A549 (cell line): ENCODE data around the gene CERS5. TPM values are rescaled to one million over a fixed set of nuclear protein-coding genes. Genes with fewer than 3 reads are reported as not detected.

ENCODE experiments used
- ATAC-seq, 2 experiments: fragments of 200-7000 bp in 1 of 2; fragments of >200 bp in 1 of 2; cut with Nextera tagmentation in 1 of 2; cut with Tn5 transposase in 1 of 2; 3 replicates each; pipeline versions ENCODE4 v1.8.0 to v1.9.1; 2018 to 2020; ENCODE audit warnings: mild to moderate bottlenecking in 1 of 2, moderate library complexity in 1 of 2
- CTCF ChIA-PET: fragments of 300-600 bp; sonication (Branson Sonifier 250); formaldehyde crosslinking; extraction: SDS; loops from one replicate; lab custom pipeline; 2021; ENCODE audit warnings: antibody characterized with exemption, inconsistent platforms; lab: Yijun Ruan, JAX
- POLR2A ChIA-PET: fragments of 350-600 bp; formaldehyde crosslinking; extraction: SDS; loops from one replicate; lab custom pipeline; 2021; ENCODE audit warnings: antibody characterized with exemption, inconsistent platforms; lab: Yijun Ruan, JAX
- DNase-seq, 2 experiments: peaks; one replicate each; pipeline versions ENCODE4 v3.0.0 to v3.0.0-alpha.2; 2011 to 2016; ENCODE audit warnings: low read depth in 1 of 2, low spot score in 1 of 2
- FAIRE-seq: peaks from 2 replicates; lab custom pipeline; 2011; peaks lifted over from hg19 to GRCh38; lab: Jason Lieb, UNC
- H3K27ac ChIP-seq, 2 experiments: fragments of >200 bp; sonication (Bioruptor Twin); formaldehyde crosslinking; 3 replicates each; pipeline ENCODE4 v1.5.1; 2016 to 2017
- H3K4me1 ChIP-seq: fragments of >200 bp; sonication (Bioruptor Twin); formaldehyde crosslinking; 3 replicates; pipeline ENCODE4 v1.6.1; 2016
- H3K4me2 ChIP-seq: fragments of >200 bp; sonication (Bioruptor Twin); formaldehyde crosslinking; 3 replicates; pipeline ENCODE4 v1.6.1; 2016
- H3K4me3 ChIP-seq: fragments of >200 bp; sonication (Bioruptor Twin); formaldehyde crosslinking; 3 replicates; pipeline ENCODE4 v1.5.1; 2016
- H3K9me3 ChIP-seq: fragments of >200 bp; sonication (Bioruptor Twin); formaldehyde crosslinking; 3 replicates; pipeline ENCODE4 v1.6.1; 2016
- ATOH8 ChIP-seq: fragments of 250-450 bp; sonication (Bioruptor Pico); IDR thresholded peaks from 2 replicates; pipeline ENCODE4 v1.5.0; 2020; ENCODE audit warnings: low read depth, mild to moderate bottlenecking, moderate library complexity
- BCL3 ChIP-seq: fragments of >200 bp; sonication (Bioruptor Twin); formaldehyde crosslinking; IDR thresholded peaks from 3 replicates; pipeline ENCODE4 v1.6.1; 2016
- BHLHE40 ChIP-seq: IDR thresholded peaks from 2 replicates; pipeline ENCODE4 v1.6.1; 2012; ENCODE audit warnings: low read depth, low read length, inconsistent platforms
- CBX8 ChIP-seq: fragments of 200-600 bp; sonication (generic); IDR thresholded peaks from 2 replicates; pipeline ENCODE4 v1.6.1; 2016
- CHD2 ChIP-seq: fragments of 150-350 bp; IDR thresholded peaks from 2 replicates; pipeline ENCODE4 v1.6.1; 2014; ENCODE audit warnings: low read length; ENCODE audit not compliant: partially characterized antibody
- E2F6 ChIP-seq: IDR thresholded peaks from 2 replicates; pipeline ENCODE4 v1.6.1; 2012; ENCODE audit warnings: low read depth, borderline replicate concordance
- ELK1 ChIP-seq: fragments of 150-350 bp; IDR thresholded peaks from 2 replicates; pipeline ENCODE4 v1.6.1; 2014; ENCODE audit warnings: low read depth, mild to moderate bottlenecking, low read length
- EP300 ChIP-seq, 2 experiments: fragments of >200 bp; sonication (Bioruptor Twin); formaldehyde crosslinking; IDR thresholded peaks; 2 replicates in 1 of 2; 3 replicates in 1 of 2; pipeline ENCODE4 v1.6.1; 2016 to 2017
- ESRRA ChIP-seq: fragments of 150-350 bp; IDR thresholded peaks from 2 replicates; pipeline ENCODE4 v1.6.1; 2014; ENCODE audit warnings: mild to moderate bottlenecking, low read length, borderline replicate concordance
- FOSB ChIP-seq: fragments of 250-450 bp; sonication (Bioruptor Pico); IDR thresholded peaks from 2 replicates; pipeline ENCODE4 v1.5.0; 2020; ENCODE audit warnings: mild to moderate bottlenecking, moderate library complexity
- FOXS1 ChIP-seq: fragments of 250-450 bp; sonication (Bioruptor Pico); IDR thresholded peaks from 2 replicates; pipeline ENCODE4 v1.5.0; 2020; ENCODE audit warnings: mild to moderate bottlenecking, moderate library complexity
- GATA3 ChIP-seq: IDR thresholded peaks from 2 replicates; pipeline ENCODE4 v1.6.1; 2012; ENCODE audit warnings: borderline replicate concordance
- HDAC2 ChIP-seq: fragments of 200-600 bp; sonication (generic); IDR thresholded peaks from 2 replicates; pipeline ENCODE4 v1.6.1; 2016
- HEYL ChIP-seq: fragments of 250-450 bp; sonication (Bioruptor Pico); IDR thresholded peaks from 2 replicates; pipeline ENCODE4 v1.8.0; 2021; ENCODE audit warnings: mild to moderate bottlenecking, moderate library complexity
- HOXB5 ChIP-seq: fragments of 250-450 bp; sonication (Bioruptor Pico); IDR thresholded peaks from 2 replicates; pipeline ENCODE4 v1.5.0; 2020; ENCODE audit warnings: mild to moderate bottlenecking, moderate library complexity
- JUNB ChIP-seq: fragments of >200 bp; sonication (Bioruptor Twin); formaldehyde crosslinking; IDR thresholded peaks from 2 replicates; pipeline ENCODE4 v1.6.1; 2016
- MAFK ChIP-seq: fragments of 450-650 bp; IDR thresholded peaks from 2 replicates; pipeline ENCODE4 v1.6.1; 2014; ENCODE audit not compliant: partially characterized antibody
- MAX ChIP-seq: IDR thresholded peaks from 2 replicates; pipeline ENCODE4 v1.6.1; 2012
- MAZ ChIP-seq: fragments of 150-350 bp; IDR thresholded peaks from 2 replicates; pipeline ENCODE4 v1.6.1; 2014; ENCODE audit warnings: antibody characterized with exemption, low read depth, low read length, borderline replicate concordance
- MYC ChIP-seq: IDR thresholded peaks from 2 replicates; pipeline ENCODE4 v1.6.1; 2012; ENCODE audit warnings: mild to moderate bottlenecking, inconsistent platforms, low read length, improper control_type of control experiment, borderline replicate concordance
- NR3C1 ChIP-seq: fragments of >200 bp; sonication (Bioruptor Twin); formaldehyde crosslinking; IDR thresholded peaks from 3 replicates; pipeline ENCODE4 v1.6.1; 2017
- POLR2A ChIP-seq: IDR thresholded peaks from 2 replicates; pipeline ENCODE4 v1.6.1; 2012; ENCODE audit warnings: mild to moderate bottlenecking, low read length
- RFX5 ChIP-seq: fragments of 450-650 bp; IDR thresholded peaks from 2 replicates; pipeline ENCODE4 v1.7.1; 2014; ENCODE audit warnings: antibody characterized with exemption, mild to moderate bottlenecking, moderate library complexity
- SMC3 ChIP-seq: fragments of >200 bp; sonication (Bioruptor Twin); formaldehyde crosslinking; IDR thresholded peaks from 3 replicates; pipeline ENCODE4 v1.6.1; 2018; ENCODE audit warnings: inconsistent platforms
- SREBF2 ChIP-seq: fragments of 450-650 bp; IDR thresholded peaks from 2 replicates; pipeline ENCODE4 v1.6.1; 2014; ENCODE audit warnings: mild to moderate bottlenecking, moderate library complexity
- WGBS: methylation state at CpG from one replicate; pipeline ENCODE4 v1.1.6; 2017; ENCODE audit errors: missing lambda C conversion rate; 5-methylcytosine and 5-hydroxymethylcytosine counted together
- polyA plus RNA-seq, 4 experiments: library from polyadenylated mRNA; depleted of rRNA in 3 of 4; stranded (reverse); fragments of >200 nt; fragmentation: RNase III in 1 of 4; extraction: RNeasy Plus Mini Kit Qiagen cat#74134 plus additional on column Dnase treatment in 1 of 4; gene quantifications; 2 replicates in 3 of 4; 3 replicates in 1 of 4; pipeline ENCODE4 v1.2.3, GENCODE V29; 2011 to 2017
- TF ChIP-seq, protein P1 (sequence below): fragments of 250-450 bp; sonication (Bioruptor Pico); IDR thresholded peaks from 2 replicates; pipeline ENCODE4 v1.5.0; 2021; ENCODE audit warnings: mild to moderate bottlenecking, moderate library complexity, borderline replicate concordance
- TF ChIP-seq, protein P2 (sequence below): IDR thresholded peaks from 2 replicates; pipeline ENCODE4 v1.6.1; 2012

CERS5 gene
- polyA plus RNA-seq, 2 of the 4 experiments (the other 2 are of a cell fraction) = 16.7 to 56.3 TPM

DNA sequence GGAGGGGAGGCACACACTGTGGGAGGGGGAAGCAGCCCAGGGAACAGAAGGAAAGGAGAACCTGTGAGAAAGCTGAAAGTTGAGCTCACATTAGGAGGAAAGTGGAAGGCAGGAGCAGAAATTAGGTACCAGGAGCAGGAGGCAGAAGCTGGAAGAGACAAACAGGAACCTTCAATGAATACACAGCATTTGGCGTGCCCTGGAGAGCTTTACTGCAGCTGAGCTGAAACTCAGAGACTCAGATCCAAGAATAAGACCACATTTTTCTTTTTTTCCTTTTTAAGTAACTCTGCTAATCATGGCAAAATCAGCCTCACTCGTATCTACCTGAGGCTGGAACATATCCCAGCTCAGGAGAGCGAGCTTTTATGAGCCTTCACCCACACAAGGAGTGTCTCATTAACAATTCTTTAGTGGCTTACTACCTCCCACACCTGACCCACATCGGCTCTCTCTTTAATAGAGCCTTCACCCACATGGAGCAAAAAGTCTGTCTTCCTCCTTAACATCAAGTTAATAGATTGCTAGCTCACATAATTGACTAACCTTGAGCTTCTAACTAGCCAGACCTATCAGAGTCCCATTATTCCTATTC is 18.2 kb upstream of the CERS5 start:
- CTCF ChIA-PET = interaction anchor here (0.5 to 3.4 kb wide), 5 partner anchors 9 to 868 kb away, joined by 3 to 22 read pairs (median 4); no protein-coding TSS in a partner anchor

DNA sequence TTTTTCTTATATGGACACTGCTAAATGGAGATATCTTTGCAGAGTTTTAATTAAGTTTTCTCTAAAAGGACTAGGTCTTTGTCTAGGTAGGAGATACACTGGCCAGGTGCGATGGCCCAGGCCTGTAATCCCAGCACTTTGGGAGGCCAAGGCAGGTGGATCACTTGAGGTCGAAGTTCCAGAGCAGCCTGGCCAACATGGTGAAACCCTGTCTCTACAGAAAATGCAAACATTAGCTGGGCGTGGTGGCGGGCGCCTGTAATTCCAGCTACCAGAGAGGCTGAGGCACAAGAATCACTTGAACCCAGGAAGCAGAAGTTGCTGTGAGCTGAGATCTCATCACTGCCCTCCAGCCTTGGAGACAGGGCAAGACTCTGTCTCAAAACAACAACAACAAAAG is 17.1 kb upstream of the CERS5 start:
- POLR2A ChIA-PET = no interaction called here
- WGBS = 81% methylated on average over 5 of the region's 5 CpGs
- TF ChIP-seq SREBF2 (no peak), BHLHE40 (no peak), CBX8 (no peak), ELK1 (no peak), POLR2A (no peak), GATA3 (no peak), EP300 (IDR thresholded peaks at IDR 0.05) (no peak), NR3C1 (no peak), MAZ (no peak), FOXS1 (CRISPR knock-in tag) (no peak), CHD2 (no peak), HOXB5 (no peak), SMC3 (no peak)
- TF ChIP-seq, protein P1, sequence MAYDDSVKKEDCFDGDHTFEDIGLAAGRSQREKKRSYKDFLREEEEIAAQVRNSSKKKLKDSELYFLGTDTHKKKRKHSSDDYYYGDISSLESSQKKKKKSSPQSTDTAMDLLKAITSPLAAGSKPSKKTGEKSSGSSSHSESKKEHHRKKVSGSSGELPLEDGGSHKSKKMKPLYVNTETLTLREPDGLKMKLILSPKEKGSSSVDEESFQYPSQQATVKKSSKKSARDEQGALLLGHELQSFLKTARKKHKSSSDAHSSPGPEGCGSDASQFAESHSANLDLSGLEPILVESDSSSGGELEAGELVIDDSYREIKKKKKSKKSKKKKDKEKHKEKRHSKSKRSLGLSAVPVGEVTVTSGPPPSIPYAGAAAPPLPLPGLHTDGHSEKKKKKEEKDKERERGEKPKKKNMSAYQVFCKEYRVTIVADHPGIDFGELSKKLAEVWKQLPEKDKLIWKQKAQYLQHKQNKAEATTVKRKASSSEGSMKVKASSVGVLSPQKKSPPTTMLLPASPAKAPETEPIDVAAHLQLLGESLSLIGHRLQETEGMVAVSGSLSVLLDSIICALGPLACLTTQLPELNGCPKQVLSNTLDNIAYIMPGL = no peak
- no peak for ATAC-seq
- CTCF ChIA-PET = interaction anchor here (0.7 to 8.0 kb wide), 5 partner anchors 8 to 134 kb away, joined by 3 to 82 read pairs (median 4); no protein-coding TSS in a partner anchor
- H3K9me3 ChIP-seq = no peaks in the 10 kb centered on the region
- no peak overlapping the region for H3K4me2 ChIP-seq
- H3K4me3 ChIP-seq = no peak overlapping the region
- no peak overlapping the region for H3K27ac ChIP-seq
- DNase-seq = no peak
- no peaks in the 10 kb centered on the region for H3K4me1 ChIP-seq
- FAIRE-seq = no peak

More for the DNA sequence above, 18.2 kb upstream of the CERS5 start:
- POLR2A ChIA-PET = no interaction called here
- ATAC-seq (no peak), FAIRE-seq (no peak)
- no peak overlapping the region for H3K4me3 ChIP-seq
- 0 out of 6 replicates have a peak overlapping the region, but pooled peaks of 1 of the 2 experiments have one; percentile 13 for H3K27ac ChIP-seq
- TF ChIP-seq HEYL (CRISPR knock-in tag) (no peak), SREBF2 (no peak), ATOH8 (CRISPR knock-in tag) (no peak), BCL3 (no peak), RFX5 (no peak), HDAC2 (no peak), ESRRA (no peak), MAFK (no peak), FOSB (no peak), HOXB5 (no peak), MYC (no peak), MAX (no peak), JUNB (no peak), E2F6 (no peak)
- TF ChIP-seq, protein P2, sequence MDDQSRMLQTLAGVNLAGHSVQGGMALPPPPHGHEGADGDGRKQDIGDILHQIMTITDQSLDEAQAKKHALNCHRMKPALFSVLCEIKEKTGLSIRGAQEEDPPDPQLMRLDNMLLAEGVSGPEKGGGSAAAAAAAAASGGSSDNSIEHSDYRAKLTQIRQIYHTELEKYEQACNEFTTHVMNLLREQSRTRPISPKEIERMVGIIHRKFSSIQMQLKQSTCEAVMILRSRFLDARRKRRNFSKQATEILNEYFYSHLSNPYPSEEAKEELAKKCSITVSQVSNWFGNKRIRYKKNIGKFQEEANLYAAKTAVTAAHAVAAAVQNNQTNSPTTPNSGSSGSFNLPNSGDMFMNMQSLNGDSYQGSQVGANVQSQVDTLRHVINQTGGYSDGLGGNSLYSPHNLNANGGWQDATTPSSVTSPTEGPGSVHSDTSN = no peak
- TF ChIP-seq, all 56 proteins: peak for 0
- 76% methylated on average over 4 of the region's 4 CpGs for WGBS
- DNase-seq = no peak
- Histone ChIP-seq H3K4me1 (no peaks in the 10 kb centered on the region), H3K9me3 (no peaks in the 10 kb centered on the region), H3K4me2 (no peak overlapping the region)
